IPS-11a (cell line): Measurements from ENCODE around the gene TMEM176B.
A peak's percentile ranks its signal among the peaks of the same experiment; 100 is the strongest.
"Not testable (repeated sequence)": the region's sequence is repeated elsewhere in the genome, so short reads cannot be mapped to it uniquely, and the experiment has no call there.

Experiments
- H3K4me3 ChIP-seq: one replicate; pipeline ENCODE4 v1.5.1; 2013; ENCODE audit warnings: low read depth, low read length, control low read depth

The TMEM176B gene

GRCh38 chr7:150823484-150824126 lies 23.4 kb upstream of the TMEM176B start:
- H3K4me3 ChIP-seq, result no peak overlapping the region

- H3K4me3 ChIP-seq, result no peak overlapping the region
Observed at GRCh38 chr7:150823043-150823442, 22.9 kb upstream of the TMEM176B start.

- H3K4me3 ChIP-seq, result no peak overlapping the region
Observed at GRCh38 chr7:150820578-150821198, 20.5 kb upstream of the TMEM176B start.

- no peak overlapping the region for H3K4me3 ChIP-seq
Observed at GRCh38 chr7:150820148-150820547, 20.0 kb upstream of the TMEM176B start.

GRCh38 chr7:150818971-150819370 lies 18.8 kb upstream of the TMEM176B start:
- no peak overlapping the region for H3K4me3 ChIP-seq

- no peak overlapping the region for H3K4me3 ChIP-seq
Observed at GRCh38 chr7:150814328-150815001, 14.3 kb upstream of the TMEM176B start.

- H3K4me3 ChIP-seq, result not testable (repeated sequence)
Observed at GRCh38 chr7:150807616-150808438, 7.7 kb upstream of the TMEM176B start.

GRCh38 chr7:150806863-150807262 lies 6.7 kb upstream of the TMEM176B start:
- no peak overlapping the region for H3K4me3 ChIP-seq

GRCh38 chr7:150806454-150806853 lies 6.3 kb upstream of the TMEM176B start:
- no peak overlapping the region for H3K4me3 ChIP-seq

GRCh38 chr7:150805864-150806263 lies 5.7 kb upstream of the TMEM176B start:
- H3K4me3 ChIP-seq, result no peak overlapping the region

- H3K4me3 ChIP-seq, result no peak overlapping the region
Observed at GRCh38 chr7:150804802-150805201, 4.6 kb upstream of the TMEM176B start.

- H3K4me3 ChIP-seq, result no peak overlapping the region
Observed at GRCh38 chr7:150803161-150803860, 3.1 kb upstream of the TMEM176B start.

- no peak overlapping the region for H3K4me3 ChIP-seq
Observed at GRCh38 chr7:150801946-150802771, 2.0 kb upstream of the TMEM176B start.

- H3K4me3 ChIP-seq, result peak overlapping the region; percentile 8
Observed at GRCh38 chr7:150801242-150801945, 1.2 kb upstream of the TMEM176B start.

- H3K4me3 ChIP-seq, result peak within 1 kb of the TSS; percentile 24
Observed at GRCh38 chr7:150800581-150801241, 547 bp upstream of the TMEM176B start, which contains the start of gene TMEM176A. Gene TMEM176A (plus strand): TSS chr7:150800769. CDS start chr7:150801551, 782 bp downstream.

- no peak overlapping the region for H3K4me3 ChIP-seq
Observed at GRCh38 chr7:150799156-150799555, 1.0 kb downstream of the TMEM176B start.

GRCh38 chr7:150797661-150798060 lies 2.5 kb downstream of the TMEM176B start:
- H3K4me3 ChIP-seq, result no peak overlapping the region

GRCh38 chr7:150793569-150794238 lies 6.5 kb downstream of the TMEM176B start:
- H3K4me3 ChIP-seq, result no peak overlapping the region
